Stimulated activated CD4-positive, alpha-beta T cell treated with anti-CD3 and anti-CD28 coated beads, Interleukin-4, amount 100 ng/mL, for 48 hours (primary cell): ENCODE data around the gene MS4A6E.
"Not testable (repeated sequence)": the region's sequence is repeated elsewhere in the genome, so short reads cannot be mapped to it uniquely, and the experiment has no call there.

Source experiments
- DNase-seq, 2 donors: peaks; one replicate each; pipeline ENCODE4 v3.0.0-alpha.2; 2020; ENCODE audit warnings: low read depth in 2 of 2

The MS4A6E gene, protein sequence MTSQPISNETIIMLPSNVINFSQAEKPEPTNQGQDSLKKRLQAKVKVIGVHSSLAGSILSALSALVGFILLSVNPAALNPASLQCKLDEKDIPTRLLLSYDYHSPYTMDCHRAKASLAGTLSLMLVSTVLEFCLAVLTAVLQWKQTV

DNA sequence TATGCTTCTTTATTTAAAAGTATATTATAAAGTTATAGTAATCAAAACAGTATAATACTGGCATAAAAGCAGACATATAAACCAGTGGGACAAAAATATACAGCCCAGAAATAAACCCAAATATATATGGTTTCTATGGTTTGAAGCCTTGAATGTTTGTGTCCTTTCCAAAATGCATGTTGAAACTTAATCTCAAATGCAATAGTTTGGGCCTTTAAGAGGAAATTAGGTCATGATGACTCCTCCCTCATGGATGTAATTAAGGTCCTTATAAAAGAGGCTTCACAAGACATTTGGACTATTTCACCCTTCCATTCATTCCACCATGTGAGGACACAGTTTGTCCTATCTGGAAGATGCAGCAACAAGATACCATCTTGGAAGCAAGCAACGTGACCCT, at the start of gene MS4A6E:
MS4A6E (plus strand) TSS at position 301 of the 400 bp plus-strand sequence. CDS start 7,641 bp downstream, outside the sequence.
- DNase-seq = no peak

DNA sequence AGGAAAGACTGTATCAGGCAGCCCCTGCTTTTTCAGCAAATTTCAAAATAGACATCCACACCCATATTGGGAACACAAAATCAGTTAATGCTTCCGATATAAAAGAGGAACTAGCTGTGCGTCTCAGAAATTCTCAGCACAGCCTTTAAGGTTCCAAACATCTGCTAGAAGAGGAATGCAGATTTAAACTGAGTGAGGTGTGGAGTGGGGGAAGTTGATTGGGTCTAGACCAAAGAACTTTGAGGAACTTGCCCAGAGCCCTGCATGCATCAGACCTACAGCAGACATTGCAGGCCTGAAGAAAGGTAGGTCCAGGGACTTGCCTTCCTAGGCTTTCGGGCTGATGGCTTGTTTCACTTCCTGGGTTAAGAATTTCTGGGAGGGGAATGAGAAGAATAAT, 46.6 kb upstream of the MS4A6E start, which contains the start of gene MS4A4A:
MS4A4A (plus strand) TSS at position 255 of the 400 bp plus-strand sequence; CDS start at position 265, 10 bp downstream.
- DNase-seq = no peak

DNA sequence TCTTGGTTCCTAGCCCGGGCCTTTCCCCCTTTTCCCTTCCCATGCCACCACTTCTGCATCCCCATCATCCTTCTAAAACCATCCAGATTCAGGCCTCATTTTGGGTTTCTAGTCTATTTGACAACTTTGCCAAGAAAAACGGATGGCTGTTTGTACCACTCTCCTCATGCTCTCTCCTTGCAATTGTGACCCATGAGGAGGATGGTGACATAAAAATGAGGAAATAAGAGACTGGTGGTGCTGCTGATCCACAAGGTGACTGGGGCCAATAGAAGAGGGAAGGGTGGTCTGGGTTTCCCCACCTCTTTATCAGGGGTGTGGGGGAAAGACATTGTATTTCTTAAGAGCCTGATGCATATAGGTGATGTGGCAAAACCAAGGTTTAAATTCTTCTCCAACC, 45.6 kb upstream of the MS4A6E start:
- DNase-seq = no peak

DNA sequence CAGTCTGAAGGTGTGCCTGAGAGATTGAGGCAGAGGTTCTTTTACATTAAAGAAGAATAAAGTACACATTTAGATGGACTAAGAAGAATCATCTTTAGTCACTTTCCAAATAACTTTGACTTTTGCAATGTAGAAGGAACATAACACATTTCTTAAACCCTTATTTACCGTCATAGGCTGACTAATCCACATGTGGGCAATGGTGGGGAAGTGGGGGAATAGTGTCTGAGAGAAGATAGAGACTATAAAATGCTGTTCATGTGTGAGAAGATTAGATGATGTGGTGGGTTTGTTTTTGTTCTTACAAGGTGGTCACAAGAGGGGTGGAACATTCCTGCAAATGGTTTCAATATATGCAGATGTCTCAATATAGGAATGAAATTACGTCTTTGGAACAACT, 44.8 kb upstream of the MS4A6E start:
- no peak for DNase-seq

DNA sequence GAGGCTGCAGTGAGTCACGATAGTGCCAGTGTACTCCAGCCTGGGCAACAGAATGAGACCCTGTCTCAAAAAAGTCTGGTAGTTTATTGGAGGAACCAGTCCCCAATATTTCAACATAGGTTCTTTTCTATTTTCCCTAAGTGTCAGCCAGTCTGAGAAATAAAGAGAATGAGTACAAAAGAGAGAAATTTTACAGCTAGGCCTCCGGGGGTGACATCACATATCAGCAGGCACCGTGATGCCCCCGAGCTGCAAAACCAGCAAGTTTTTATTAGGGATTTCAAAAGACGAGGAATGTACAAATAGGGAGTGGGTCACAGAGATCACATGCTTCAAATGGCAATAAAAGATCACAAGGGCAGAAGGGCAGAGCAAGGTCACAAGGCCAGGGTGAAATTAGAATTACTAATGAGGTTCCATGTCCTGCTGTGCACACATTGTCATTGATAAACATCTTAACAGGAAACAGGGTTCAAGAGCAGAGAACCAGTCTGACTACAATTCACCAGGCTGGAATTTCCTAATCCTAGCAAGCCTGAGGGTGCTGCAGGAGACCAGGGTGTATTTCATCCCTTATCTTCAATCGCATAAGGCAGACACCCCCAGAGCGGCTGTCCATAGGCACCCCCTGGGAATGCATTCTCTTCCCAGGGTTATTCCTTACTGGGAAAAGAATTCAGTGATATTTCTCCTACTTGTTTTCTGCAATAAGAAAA, 41.5 kb upstream of the MS4A6E start:
- DNase-seq = not testable (repeated sequence)

DNA sequence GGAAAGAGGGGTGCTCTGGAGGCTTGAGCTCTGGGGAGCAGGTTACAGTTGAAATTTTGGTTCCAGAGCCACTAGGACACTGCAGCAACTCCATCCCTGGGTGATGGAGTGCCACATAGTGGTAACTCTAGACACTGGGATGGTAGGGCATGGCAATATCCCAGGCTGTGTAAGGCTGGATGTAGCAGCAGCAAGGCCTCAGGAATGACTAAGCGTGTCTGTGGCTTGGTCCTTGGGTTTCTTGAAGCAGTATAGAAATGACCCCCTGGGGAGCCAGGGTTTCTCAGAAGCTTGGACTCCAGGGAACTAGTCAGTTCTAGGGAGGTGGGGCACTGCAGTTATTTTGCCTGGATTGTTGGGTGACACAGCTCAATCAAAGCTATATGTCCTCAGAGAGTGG, 38.5 kb upstream of the MS4A6E start:
- DNase-seq = no peak

DNA sequence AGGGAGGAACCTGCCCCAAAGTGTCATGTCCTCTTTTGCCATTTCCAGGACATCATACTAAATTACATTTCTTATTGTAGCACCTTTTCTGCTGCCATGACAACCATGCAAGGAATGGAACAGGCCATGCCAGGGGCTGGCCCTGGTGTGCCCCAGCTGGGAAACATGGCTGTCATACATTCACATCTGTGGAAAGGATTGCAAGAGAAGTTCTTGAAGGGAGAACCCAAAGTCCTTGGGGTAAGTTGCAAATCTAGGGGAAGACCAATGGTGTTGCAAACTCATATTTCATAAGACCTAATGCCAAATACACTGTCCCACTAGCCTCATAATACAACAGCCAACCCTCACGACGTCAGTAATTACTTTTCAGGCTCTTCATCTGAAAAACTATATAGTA, 34.9 kb upstream of the MS4A6E start:
- DNase-seq = no peak

DNA sequence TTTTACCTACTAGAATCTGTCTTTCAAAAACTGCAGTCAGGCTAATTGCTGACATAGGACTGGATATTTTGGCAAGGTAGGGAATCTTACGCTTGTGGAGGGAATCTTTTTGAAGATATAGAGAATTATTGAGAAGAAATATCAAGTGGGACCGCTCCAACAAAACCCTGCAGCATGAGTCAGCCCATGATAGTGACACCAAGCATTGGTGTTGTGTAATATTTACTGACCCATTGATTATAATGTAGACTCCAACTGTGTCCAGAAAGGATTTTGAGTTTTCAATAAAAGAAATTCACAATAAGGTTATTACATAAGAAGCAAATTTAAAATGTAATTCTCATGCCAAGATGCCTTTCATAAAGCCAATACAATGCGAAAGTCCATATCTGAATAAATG, 25.9 kb upstream of the MS4A6E start:
- no peak for DNase-seq

DNA sequence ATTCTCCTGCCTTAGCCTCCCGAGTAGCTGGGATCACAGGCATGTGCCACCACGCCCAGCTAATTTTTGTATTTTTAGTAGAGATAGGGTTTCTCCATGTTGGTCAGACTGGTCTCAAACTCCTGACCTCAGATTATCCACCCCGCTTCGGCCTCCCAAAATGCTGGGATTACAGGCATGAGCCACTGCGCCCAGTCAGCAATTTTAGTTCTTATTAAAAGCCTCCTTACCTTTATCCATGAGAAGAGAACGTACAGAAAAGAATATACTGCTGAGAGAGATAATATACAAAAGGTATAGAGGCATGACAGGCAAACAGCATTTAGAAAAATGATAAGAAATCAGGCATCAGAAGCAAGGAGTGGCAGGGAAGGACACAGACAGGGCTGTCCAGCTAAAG, 25.2 kb upstream of the MS4A6E start:
- DNase-seq = not testable (repeated sequence)

DNA sequence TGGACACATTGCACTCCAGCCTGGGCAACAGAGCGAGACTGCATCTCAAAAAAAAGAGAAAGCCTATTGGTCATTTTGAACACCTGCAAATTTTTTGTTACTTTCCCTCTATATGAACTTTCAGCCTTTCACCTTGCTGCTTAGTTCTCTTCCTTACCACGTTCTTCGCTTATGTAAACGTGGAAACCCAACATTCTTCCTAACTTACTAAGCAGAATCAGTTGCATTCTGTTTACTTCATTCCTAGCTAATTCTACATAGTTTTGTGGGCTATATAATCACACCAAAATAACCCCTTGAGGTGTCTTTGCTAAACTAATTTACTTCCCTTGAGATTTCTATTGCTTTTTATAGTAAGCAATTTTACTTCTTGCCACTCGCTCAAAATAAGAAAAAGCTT, 23.4 kb upstream of the MS4A6E start:
- DNase-seq = no peak

DNA sequence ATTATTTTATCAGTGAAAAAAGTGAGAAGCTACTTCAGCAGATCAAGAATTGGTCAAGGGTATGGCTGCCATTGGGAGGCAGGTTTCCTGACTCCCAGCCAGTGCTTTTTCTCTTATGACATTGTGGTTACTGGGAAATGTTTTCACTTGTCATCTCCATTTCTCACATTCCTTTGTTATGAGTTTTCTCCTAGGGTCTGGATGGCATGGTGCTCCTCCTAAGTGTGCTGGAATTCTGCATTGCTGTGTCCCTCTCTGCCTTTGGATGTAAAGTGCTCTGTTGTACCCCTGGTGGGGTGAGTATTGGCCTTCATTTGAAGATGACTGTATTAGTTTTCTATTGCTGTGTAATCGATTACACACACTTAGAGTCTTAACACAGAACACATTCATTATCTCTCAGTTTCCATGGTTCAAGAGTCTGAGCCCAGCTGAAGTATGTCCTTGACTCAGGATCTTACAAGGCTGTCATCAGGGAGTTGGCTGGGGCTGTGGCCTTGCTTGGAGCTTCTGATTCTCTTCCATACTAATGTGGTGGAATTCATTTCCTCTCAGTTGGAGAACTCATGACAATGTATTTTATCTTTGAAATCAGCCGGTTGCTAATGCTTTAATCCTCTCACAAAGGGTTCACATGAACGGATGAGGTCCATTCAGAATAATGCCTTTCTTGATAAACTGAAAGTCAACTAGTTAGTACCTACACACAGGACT, 21.0 kb upstream of the MS4A6E start:
- no peak for DNase-seq

DNA sequence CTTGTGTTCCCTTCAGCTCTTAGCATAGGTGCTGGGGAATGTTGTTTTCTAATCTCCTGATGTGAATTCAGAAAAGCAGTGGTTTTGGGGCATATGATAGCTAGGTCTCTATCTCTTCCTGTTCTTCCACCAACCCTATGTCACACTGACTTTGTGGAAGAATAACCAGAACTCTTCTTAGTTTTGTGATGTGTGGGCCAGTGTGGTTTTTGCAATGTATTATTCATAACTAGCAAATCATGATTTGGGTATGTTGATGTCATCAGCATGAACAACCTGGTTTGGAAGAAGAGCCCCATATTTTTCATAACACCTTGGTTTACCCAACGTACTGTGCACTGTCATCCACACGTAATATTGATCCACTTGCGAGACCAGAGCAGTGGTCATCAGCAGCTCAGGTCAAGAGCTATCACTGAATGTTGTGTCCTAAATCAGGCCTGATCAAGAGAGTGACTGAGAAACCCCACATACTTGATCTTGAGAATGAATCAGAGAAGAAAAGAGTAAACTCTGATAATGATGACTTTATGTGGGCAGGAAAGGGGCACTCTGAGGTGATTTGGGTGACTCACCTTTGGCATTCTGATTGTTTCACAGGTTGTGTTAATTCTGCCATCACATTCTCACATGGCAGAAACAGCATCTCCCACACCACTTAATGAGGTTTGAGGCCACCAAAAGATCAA, 19.4 kb upstream of the MS4A6E start:
- no peak for DNase-seq

DNA sequence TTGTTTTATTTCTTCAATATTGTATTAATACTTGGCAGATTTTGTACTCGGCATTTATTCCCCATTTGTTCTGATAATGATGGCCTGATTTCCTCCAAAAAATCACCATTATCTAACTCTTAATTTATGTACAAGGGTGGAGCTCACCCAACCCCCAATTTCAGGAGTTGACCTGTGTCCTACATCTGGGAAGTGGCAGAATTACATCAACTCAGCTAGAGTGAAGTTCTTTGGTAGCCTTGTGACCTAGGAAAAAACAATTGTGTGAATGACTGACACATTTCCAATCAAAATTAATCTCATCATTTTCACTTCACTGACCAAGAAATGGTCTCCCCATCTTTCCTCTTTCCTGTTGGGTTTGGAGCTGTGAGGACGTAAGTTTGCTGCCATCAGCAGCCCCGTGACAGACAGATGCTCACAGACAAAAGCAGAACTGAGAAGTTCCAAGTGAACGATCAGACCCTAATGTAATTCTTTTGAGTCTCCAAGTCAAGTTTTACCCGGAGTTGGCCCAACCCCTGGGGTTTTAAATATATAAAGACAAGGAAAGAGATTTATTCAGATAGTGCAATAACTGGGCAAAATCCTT, 16.6 kb upstream of the MS4A6E start:
- no peak for DNase-seq

DNA sequence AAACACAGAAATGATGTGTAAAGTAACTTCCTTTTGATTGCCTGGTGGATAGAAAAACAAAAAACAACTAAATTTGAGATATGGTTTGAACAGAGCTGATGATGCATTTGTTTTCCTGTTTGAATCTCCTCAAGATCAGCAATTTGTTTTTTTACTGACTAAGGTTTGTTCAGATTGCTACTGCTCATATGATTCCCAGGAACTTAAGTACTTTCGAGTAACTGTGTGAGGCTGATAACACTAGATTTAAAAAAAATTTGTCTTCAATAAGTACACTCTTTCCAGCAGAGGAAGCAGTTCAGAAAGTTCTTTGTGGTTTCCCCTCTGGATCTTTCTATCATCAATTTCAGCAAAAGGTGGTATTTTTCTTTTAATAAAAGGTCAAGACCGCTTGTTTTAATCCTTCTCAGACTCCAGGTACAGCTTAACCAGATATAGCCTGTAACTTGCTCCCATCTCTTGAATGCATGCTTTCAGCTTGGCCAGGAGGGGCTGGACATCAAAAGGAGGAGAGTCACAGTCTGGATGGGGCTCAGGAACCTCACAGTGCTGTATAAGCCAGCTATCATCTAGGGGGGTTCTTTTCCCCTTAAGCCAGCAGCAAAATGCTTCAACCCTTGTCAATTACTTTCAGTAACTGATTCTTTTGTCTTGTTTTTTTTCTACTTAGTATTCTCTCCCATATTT, 12.3 kb upstream of the MS4A6E start:
- no peak for DNase-seq

DNA sequence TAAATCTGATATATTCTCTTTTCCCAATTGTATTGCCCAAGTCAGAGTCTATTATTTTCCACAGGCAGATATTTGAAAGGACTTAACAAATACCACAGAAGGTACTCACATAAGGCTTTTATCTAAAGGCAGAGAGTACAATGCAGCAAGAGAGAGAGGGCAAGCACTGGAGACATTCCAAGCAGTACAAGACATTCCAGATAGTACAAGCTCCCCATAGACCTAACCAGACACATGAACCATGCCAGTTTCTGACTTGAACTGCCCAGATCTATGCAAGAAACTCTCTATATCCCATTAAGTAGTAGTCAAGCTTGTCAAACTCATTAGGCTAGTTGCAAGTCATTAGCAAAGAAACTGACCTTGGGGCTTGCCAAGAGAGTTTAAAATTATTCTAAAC, 11.2 kb upstream of the MS4A6E start:
- no peak for DNase-seq

DNA sequence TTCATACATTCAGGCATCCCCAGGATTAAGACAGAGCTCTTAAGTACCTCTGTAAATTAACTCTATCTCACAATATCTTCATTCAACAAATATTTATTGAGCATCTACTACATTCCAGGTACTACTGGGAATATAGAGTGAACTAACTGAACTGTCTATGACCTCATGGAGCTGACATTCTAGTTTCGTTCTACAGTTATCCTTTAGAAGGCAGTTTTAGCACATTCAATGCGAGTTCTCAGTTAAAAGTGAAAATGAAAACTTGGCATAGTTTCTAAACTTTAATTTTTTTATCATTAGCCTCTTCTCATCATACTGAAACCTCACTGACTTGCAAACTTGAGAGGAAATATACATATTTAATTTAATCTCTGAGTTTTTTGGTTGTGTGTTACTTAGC, 10.7 kb upstream of the MS4A6E start:
- no peak for DNase-seq

DNA sequence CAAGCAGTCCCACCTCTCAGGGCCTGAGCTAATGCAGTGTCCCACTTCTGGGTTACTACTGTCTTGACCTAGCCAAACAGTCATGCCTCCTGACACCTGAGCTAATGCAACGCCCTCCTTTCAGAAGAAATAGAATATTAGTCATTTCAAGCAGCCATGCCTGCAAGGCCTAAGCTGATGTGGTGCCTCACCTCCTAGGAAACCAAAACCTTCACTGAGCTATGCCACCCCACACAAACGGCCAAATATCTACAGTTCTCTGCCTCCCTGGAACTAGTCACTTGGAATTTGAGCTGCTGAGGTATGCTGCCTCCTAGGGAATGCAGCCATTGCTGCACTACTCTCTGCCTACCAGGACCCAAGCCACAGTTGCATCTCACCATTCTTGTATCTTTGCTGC, 8.3 kb upstream of the MS4A6E start:
- DNase-seq = no peak

DNA sequence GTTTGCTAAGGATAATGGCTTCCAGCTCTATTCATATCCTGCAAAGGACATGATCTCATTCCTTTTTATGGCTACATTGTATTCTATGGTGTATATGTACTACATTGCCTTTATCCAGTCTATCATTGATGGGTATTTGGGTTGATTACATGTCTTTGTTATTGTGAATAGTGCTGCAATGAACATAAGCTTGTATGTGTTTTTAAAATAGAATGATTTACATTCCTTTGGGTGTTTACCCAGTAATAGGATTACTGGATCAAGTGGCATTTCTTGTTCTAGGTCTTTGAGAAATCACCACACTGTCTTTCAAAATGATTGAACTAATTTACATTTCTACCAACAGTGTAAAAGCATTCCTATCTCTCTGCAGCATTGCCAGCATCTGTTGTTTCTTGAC, 6.0 kb upstream of the MS4A6E start:
- no peak for DNase-seq

DNA sequence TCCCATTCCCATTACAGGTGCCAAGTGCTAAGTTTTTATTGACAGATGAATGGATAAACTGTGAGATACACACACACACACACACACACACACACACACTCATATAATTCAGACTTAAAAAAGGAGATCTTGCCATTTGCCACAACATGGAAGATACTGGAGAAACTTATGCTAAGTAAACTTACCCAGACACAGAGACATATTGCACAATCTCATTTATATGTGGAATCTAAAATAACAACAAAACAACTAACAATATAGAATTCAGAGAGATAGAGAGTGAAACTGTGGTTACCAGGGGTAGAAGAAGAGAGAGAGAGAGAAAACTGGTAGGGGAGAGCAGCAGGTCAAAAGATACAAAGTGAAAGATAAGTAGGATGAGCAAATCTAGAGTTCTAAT, 1.4 kb downstream of the MS4A6E start:
- DNase-seq = no peak

DNA sequence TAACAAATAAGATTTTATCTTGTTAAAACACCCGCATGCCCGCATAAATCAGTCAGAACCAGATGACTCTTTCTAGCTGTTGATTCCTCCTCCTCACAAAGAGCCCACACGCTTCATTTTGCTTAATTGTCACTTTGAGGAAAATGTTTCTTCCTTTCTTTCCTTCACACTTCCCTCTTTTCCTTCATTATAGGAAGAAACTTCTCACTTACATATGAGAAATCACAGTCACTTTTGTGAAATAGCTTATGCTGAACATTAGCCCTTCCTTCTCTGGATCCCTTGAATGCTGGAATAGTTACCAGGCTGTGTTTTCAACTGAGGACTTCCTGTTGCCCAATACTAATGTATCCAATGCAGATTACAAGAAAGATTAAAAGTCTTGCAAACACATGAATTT, 5.8 kb downstream of the MS4A6E start:
- DNase-seq = no peak

DNA sequence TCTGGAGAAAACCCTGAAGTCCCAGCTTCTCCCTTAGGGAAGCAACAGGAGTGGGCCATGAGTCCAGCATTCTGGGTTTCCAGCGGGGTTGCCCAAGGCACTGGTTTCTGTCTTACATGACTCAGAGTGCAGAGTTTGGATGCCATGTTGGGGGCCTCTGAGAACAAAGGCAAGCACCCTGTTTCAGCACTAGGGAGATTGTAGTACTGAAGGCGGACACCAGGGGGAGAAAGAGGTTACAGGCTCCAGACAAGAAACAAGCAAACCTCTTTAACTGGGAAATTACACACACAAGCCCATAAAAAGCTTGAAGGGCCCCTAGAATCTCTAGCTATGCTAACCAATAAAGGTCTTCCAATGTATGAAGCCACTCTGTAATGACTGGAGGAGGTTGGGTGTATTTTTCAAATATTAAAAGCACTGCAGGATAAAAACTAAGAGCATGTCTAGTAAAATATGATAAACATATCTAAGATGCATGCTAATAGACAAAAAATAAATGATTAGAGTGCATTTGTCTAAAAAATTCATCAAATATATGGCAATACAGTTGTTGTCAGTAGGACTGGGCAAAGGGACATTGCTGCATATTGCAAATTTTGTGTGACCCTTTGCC, 7.1 kb downstream of the MS4A6E start:
- DNase-seq = peak; percentile 58 to 70
